Measurements from ENCODE around the gene CA4. TPM values are rescaled to one million over a fixed set of nuclear protein-coding genes. Genes with fewer than 3 reads are reported as not detected.

Gene CA4
- total RNA-seq, 3 donors from 2014 or later: 177 to 725 (median 673) TPM

- no peaks in the 10 kb centered on the region for H3K9me3 ChIP-seq
- ATAC-seq (no peak), DNase-seq (no peak)
- intact Hi-C loops (cut with DNase I, micrococcal nuclease): no loop called here
- no peaks in the 10 kb centered on the region for H3K36me3 ChIP-seq (ENCODE audit: low read depth)
- H3K4me1 ChIP-seq (ENCODE audit: low read depth): peaks cover 21% of the 10 kb centered on the region
- no peak for TF ChIP-seq CTCF (IDR thresholded peaks at IDR 0.05)
- no peak overlapping the region for H3K4me3 ChIP-seq
Measured at GRCh38 chr17:60146206-60146605, 3.6 kb upstream of the CA4 start.

- DNase-seq (peak; percentile 61 to 70 (median 67)), ATAC-seq (peak; percentile 74)
- peaks cover 13% of the 10 kb centered on the region for H3K4me1 ChIP-seq (ENCODE audit: low read depth)
- no peaks in the 10 kb centered on the region for H3K9me3 ChIP-seq
- intact Hi-C loops (cut with DNase I, micrococcal nuclease): no loop called here
- no peaks in the 10 kb centered on the region for H3K36me3 ChIP-seq (ENCODE audit: low read depth)
- TF ChIP-seq CTCF (IDR thresholded peaks at IDR 0.05): no peak
- H3K4me3 ChIP-seq: no peak overlapping the region
Measured at GRCh38 chr17:60147553-60148223, 2.1 kb upstream of the CA4 start.

DNA sequence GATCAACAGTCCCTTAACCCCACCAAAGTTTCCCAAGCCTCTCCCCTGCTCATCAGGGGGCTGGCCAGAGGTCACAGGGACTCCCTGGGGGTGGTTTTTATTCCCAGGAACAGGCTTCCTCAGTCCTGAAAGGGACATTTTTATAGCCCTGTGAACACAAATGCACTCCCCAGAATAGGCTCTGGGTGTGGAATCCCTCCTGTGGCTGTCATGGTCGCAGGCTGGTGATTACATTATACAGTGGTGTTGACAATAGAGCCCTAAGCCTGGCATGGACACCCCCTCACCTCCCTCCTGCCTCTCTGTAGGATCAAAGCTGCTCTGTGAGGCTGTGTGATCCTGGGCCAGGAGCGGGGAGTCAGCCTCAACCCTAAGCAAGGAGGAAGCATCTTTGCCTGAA, 1.4 kb upstream of the CA4 start:
- H3K9me3 ChIP-seq: no peaks in the 10 kb centered on the region
- no peak overlapping the region for H3K4me3 ChIP-seq
- intact Hi-C loops (cut with DNase I, micrococcal nuclease): no loop called here
- ATAC-seq: peak; percentile 8
- no peaks in the 10 kb centered on the region for H3K36me3 ChIP-seq (ENCODE audit: low read depth)
- peak in 1 of 3 donors; percentile 31 for DNase-seq
- no peak for TF ChIP-seq CTCF (IDR thresholded peaks at IDR 0.05)
- peaks cover 7% of the 10 kb centered on the region for H3K4me1 ChIP-seq (ENCODE audit: low read depth)

DNA sequence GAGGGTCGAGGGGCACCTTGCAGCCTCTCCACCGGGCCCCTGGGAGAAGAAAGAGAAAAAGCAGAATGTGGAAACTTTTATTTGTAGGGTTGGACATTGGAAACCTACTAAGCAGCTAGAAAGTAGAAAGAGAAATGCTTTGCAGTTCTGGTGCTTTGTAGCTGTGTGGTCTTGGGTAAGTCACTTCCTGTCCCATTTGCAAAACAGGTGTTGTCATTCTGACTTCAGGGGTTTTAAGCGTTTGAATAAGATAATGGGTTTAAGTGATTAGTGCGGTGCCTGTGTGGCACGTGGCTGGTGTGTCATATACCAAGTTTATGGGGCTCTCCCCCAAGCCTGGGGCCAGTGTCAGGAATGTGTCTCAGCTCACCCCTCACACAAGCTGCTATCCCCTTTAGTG, 1.6 kb downstream of the CA4 start:
- intact Hi-C loops (cut with DNase I, micrococcal nuclease): no loop called here

GRCh38 chr17:60153606-60154390, 4.0 kb downstream of the CA4 start:
- peaks cover 7% of the 10 kb centered on the region for H3K4me1 ChIP-seq (ENCODE audit: low read depth)
- ATAC-seq: no peak
- H3K9me3 ChIP-seq: no peaks in the 10 kb centered on the region
- no peak for DNase-seq
- TF ChIP-seq CTCF (IDR thresholded peaks at IDR 0.05): no peak
- H3K36me3 ChIP-seq (ENCODE audit: low read depth): no peaks in the 10 kb centered on the region
- intact Hi-C loops (cut with DNase I, micrococcal nuclease): no loop called here
- no peak overlapping the region for H3K4me3 ChIP-seq

More for the DNA sequence above, 1.6 kb downstream of the CA4 start:
- no peaks in the 10 kb centered on the region for H3K36me3 ChIP-seq (ENCODE audit: low read depth)
- DNase-seq: no peak
- no peak for ATAC-seq
- TF ChIP-seq CTCF (IDR thresholded peaks at IDR 0.05): no peak
- H3K4me1 ChIP-seq (ENCODE audit: low read depth): peaks cover 7% of the 10 kb centered on the region
- no peak overlapping the region for H3K4me3 ChIP-seq
- H3K9me3 ChIP-seq: no peaks in the 10 kb centered on the region
